Stimulated activated CD8-positive, alpha-beta memory T cell treated with anti-CD3 and anti-CD28 coated beads, Interleukin-15, amount 100 ng/mL, for 24 hours (primary cell): ENCODE data around the gene STAT5A.
A peak's percentile ranks its signal among the peaks of the same experiment; 100 is the strongest.
"Not testable (repeated sequence)": the region's sequence is repeated elsewhere in the genome, so short reads cannot be mapped to it uniquely, and the experiment has no call there.

Experiments
- DNase-seq: peaks from one replicate; pipeline ENCODE4 v3.0.0-alpha.2; 2020; ENCODE audit warnings: low read depth

The STAT5A gene

DNA sequence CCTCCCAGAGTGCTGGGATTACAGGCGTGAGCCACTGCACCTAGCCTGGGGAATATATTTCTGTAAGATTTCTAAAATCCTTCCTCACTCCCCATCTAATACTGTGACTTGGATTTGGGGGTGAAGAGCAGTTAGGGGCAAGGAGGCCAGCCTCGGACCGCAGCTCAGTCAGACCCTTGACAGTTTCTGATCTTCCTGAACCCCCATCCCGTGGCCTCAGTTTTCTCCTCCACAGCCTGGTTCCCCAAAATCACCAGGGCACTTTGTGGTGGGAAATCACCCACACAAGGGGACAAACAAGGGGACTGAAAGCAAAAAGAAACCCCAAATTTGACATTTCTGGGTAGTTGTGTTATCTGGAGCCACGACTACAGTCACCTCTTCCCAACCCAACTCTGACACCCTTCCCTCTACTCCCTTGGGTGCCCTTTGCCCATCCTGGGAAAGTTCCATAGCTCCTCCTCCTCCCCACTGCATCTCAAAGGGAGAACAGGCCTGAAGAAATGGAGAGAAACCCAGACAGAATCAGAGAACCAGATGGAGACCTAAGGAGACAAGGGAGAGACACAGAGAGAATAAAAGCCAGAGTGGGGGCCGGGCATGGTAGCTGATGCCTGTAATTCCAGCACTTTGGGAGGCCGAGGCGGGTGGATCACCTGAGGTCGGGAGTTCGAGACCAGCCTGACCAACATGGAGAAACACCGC, 2.8 kb upstream of the STAT5A start:
- DNase-seq, result no peak

DNA sequence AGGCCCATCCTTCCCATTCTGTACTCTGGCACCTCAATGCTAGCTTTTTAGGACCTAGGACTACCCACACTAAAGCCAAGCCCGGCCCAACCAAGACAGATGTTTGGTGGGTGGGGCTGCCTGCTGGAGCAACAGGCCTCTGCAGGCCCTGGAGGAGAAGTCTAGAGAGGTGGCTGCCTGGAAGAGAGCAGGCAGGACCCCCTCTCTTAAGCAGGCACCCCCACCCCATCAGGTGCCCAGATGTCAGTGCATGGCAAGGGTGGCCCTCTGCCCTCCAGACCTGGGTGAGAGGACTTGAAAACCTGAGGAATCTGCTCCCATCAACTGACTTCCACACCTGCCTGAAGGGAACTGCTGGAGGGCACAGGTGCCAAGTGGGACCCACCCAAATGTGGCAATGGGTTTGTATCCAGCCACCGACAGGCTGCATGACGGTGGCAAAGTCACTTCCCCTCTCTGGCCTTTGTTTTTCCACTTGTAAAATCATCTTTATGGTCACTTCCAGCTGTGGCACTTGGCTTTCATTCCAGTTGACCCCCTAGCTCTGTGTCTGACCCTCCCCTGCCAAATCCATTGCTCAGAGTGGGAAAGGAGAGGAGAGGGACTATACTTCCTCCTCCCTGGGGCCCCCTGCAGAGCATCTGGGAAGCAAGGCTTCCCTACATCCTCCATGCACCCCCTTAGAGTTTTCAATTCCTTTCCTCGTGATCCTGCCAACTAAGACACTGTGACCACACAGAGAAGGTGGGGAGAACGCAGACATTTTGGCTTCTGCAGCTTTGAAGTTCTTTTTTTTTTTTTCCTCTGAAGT, 1.7 kb upstream of the STAT5A start:
- DNase-seq, result no peak

DNA sequence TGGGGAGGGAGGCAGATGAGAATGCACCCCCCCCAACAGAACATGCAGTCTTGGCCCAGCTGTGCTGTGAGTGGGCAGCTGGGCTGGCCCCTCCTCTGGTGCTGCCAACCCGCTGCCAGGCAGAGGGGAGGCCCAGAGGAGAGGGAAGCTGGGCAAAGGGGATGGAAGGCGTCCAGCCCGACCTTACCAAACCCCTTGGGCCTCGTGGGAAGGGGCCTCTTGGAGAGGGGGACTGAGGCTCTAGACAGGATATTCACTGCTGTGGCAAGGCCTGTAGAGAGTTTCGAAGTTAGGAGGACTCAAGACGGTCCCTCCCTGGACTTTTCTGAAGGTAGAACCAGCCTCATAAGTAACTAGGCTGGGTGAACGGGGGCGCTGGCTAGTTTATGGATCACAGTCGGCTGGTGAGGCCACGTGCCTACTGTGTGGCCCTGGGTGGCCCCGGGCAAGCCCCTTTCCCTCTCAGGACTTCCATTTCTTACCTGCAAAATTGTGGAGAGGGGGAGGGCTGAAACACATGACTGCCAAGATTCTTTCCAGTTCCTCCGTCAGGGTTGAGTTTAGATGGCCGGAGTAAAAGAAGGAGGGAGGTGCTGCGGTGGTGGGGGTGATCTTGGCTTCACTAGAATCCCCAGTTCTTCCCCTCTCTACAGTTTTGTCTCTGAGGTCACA, 857 bp upstream of the STAT5A start:
- DNase-seq, result no peak

DNA sequence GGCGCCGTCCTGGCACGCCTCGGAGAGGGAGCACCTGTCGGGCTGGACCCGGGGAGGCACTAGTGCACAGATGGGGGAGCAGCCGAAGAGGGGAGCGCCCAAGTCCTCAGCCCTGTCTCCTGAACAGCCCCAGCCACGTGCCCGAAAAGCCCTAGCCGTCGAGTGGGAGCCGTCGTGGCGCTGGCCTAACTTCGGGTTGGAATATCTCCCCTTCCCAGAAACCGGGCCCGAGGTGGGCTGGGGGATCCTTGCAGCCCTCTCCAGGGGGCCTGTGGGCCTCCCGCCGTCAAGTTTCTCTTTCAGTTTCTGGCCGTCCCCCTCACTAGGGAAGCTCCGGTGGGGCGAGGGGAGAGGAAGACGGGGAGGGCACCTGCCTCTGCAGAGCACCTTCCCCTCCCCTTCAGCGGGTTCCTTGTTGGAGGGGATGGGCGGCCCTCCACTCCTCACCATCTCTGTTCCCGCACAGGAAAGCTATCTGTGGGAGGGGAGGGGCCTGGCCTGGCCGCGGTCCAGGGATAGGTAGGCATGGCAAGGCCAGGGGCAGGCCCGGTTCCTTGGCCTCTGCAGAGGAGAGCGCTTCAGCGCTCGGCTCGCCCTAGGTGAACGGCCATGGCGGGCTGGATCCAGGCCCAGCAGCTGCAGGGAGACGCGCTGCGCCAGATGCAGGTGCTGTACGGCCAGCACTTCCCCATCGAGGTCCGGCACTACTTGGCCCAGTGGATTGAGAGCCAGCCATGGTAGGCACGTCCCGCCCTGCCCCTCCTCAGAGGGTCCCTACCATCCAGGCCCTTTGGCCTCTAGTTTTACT, 709 bp downstream of the STAT5A start:
- peak; percentile 33 for DNase-seq

DNA sequence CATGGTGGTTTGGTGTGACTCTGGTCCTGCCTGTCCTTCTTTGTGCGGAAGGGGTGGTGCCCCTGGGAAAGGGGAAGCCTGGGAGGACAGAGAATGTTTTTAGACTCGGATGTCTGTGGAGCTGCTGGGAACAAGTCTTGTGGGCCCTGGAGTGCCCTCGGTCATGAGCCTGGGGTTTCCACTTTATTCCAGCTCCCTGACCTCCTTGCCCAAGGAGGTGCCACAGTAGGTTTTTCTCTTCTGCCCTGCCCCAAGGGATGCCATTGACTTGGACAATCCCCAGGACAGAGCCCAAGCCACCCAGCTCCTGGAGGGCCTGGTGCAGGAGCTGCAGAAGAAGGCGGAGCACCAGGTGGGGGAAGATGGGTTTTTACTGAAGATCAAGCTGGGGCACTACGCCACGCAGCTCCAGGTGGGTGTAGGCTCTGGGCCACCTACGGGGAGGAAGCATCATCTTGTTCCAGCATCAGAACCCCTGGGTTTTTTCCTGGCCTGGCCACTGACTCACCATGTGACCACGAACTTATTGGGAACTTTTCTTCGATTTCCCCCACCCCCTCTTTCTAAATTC, 1.4 kb downstream of the STAT5A start:
- DNase-seq, result peak; percentile 19

DNA sequence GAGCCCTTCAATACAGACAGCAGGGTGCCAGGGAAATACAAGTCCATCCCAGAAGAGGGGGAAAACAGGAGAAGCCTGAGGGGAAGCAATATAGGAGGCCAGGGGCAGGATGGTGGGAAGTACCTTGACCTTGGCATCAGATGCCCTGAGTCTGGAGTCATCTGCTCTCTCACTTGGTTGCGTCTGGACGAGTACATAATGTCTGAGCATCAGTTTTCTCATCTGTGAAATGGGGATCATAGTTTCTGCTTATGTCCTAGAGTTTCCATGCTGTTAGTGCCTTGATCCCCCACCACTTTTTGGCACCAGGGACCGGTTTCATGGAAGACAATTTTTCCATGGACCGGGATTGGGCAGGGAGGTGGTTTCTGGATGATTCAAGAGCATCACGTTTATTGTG, 2.3 kb downstream of the STAT5A start:
- no peak for DNase-seq

DNA sequence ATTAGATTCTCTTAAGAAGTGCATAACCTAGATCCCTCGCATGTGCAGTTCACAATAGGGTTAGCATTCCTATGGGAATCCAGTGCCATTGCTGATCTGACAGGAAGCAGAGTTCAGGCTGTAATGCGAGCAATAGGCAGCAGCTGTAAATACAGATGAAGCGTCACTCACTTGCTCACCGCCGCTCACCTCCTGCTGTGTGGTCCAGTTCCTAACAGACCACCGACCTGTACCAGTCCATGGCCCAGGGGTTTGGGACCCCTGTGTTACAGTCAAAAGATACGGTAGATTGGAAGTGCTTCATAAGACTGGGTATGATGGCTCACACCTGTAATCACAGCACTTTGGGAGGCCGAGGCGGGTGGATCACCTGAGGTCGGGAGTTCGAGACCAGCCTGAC, 2.8 kb downstream of the STAT5A start:
- DNase-seq, result no peak

DNA sequence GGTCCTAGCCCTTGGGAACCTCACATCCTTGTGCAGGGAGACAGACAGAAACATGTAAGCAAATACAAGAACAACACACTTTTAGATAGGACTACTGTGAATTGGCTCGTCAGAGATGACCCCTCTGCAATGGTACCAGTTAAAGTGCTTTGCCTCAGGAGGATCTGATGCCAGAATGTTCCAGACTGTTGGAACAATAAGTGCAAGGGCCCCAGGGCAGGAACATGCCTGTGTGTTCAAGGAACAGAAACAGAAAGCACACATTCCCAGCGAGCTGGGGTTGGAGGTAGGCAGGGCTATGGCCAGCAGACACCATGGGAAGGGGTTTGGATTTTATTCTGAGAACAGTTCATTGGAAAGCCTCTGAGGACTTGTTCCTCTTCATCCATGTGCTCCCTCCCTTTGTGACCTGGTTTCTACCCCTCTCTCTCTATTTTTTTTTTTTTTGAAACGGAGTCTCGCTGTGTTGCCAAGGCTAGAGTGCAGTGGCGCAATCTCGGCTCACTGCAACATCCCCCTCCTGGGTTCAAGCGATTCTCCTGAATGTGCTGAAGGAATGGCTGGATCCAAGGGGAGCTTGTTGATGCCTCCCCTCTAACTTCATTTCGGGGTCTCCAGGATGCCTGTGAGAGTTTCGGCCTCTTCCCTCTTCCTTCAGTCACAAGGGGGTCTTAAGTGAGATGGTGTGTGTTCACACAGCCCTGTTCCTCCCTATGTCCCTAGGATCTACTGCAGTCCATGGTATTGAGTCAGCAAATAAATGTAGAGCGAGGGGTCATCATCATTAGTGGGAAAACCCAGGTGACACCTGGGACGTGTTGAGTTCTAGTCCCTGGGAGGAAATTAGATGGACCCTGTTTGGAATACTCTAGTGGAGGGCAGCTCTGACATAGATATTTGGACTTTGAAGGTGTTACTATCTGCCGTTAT, 6.4 kb downstream of the STAT5A start:
- DNase-seq, result no peak

DNA sequence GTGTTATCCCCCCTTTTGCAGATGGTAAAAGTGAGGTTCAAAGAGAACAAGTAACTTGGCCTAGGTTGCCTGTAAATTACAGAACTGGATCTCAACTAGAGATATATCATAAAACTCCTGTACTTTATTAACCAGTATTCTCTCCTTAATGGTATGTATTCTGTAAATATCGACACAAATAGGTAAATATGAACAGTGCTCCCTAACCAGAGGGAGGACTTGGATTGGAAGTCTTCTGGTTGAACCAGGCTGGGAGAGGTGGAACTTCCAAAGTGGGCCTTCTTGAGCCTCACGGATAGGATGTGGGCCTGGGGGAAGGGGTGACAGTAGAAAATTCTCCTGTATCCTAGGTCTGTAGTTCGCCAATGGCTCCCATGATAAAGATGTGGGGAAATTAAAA, 7.7 kb downstream of the STAT5A start:
- DNase-seq, result no peak

DNA sequence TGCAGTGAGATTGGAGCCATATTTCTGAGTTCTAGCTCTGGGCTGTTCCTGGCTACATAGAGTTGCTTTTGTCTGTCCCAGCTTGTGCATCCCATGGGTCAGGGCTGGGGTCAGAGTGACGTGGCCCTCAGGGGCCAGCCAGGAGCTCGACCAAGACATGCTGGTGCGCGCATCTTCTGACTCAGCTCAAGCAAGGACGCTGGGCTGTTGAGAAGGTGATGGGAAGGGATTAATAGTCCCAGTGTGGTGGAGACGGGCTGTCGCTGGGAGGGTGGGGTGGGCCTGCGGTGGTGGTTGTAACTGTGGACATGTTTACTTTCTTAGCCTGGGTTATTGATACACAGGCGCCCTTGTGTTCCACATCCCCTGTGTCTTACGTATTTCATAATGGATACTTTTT, 9.5 kb downstream of the STAT5A start:
- not testable (repeated sequence) for DNase-seq

DNA sequence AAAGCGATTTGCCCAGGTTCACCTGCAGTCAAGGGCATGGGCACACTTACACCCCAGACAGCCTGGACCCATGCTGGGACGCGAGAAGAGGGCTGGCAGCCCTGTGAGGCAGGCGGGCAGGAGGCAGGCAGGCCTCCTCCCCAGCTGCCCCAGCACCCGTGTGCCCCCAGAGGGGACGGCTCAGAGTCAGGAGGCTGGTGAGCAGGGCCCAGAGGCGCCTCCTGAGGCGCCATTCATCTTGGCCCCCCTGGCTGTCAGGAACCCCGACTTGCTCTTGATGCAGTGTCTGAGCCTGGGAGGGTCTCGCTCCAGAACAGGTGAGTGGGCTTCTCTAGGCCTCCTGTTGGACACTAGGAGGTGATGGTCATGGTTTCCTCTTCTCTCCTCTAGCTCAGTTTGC, 11.1 kb downstream of the STAT5A start:
- DNase-seq, result not testable (repeated sequence)

DNA sequence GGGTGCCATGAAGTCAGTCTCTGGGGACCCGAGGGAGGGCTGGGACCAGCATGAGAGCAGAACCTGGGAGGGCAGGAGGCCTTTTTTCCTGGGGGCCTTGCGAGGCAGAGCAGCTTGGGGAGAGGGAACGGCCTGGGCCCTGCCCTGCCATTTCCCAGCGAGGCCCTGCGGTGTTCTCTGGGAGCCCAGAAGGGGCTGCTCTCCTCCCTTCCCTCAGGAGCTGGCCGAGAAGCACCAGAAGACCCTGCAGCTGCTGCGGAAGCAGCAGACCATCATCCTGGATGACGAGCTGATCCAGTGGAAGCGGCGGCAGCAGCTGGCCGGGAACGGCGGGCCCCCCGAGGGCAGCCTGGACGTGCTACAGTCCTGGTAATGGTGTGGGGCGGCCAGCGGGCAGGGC, 11.6 kb downstream of the STAT5A start:
- DNase-seq, result not testable (repeated sequence)

DNA sequence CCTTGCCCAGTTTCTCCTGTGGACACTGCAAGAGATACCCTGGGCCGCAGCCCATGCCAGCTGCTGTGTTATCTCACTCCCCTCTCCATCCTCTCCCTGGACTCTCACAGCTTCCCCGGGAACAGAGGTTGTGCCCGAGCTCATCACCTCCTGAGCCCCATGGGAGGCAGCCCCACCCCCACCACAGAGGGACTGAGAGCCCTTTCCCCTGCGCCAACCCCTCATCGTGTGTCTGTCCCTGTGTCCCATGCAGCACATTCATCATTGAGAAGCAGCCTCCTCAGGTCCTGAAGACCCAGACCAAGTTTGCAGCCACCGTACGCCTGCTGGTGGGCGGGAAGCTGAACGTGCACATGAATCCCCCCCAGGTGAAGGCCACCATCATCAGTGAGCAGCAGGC, 12.7 kb downstream of the STAT5A start:
- no peak for DNase-seq

DNA sequence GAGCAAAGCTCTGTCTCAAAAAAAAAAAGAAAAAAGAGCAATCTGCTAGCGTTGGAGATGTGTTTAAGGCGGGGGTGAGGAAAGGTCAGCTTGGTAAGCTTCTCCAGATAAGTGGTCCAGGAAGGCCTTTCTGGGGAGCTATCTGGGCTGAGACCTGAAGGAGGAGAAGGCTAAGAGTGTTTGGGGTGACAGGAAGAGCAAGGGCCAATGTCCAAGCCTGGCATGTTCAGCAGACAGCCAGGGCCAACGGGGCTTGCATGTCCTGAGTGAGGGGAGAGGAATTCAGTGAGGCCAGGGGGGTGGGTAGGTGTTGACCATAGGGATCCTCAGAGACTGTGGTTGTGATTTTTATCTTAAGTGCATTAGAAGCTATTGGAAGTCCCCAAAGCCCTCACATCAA, 15.4 kb downstream of the STAT5A start:
- no peak for DNase-seq

DNA sequence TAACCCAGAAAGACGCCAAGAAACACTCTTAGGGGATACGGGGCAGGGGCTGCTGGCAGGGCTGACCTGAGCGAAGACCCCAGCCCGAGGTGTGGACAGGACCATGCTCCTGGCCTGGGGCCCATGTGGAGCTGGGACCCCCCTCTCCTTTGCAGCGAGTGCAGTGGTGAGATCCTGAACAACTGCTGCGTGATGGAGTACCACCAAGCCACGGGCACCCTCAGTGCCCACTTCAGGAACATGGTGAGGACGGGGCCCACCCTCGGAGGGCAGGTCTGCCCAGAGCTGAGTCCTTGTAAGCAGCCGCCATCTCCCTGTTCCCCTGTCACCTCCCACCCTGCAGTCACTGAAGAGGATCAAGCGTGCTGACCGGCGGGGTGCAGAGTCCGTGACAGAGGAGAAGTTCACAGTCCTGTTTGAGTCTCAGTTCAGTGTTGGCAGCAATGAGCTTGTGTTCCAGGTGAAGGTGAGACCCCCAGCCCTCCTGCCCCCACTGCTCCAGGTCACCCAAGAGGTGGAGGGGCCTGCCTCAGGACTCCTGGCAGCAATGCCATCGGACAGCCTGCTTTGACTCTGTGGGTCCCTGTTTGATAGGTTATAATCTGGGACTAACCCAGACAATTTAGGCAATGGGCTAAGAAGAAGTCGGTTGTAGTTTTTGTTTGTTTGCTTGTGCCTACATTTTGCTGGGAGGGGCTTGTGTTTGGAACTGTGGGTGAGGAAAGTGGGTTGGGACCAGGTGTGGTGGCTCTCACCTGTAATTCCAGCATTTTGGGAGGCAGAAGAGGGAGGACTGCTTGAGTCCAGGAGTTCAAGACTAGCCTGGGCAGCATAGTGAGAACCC, 16.1 kb downstream of the STAT5A start:
- no peak for DNase-seq

DNA sequence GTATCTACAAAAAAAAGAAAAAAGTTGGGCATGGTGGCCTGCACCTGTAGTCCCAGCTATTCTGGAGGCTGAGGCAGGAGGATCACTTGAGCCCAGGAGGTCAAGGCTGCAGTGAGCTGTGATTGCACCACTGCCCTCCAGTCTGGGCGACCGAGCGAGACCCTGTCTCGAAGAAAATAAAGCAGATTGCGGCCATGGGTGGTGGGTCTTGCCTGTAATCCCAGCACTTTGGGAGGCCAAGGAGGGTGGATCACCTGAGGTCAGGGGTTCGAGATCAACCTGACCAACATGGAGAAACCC, 16.7 kb downstream of the STAT5A start:
- DNase-seq, result not testable (repeated sequence)

DNA sequence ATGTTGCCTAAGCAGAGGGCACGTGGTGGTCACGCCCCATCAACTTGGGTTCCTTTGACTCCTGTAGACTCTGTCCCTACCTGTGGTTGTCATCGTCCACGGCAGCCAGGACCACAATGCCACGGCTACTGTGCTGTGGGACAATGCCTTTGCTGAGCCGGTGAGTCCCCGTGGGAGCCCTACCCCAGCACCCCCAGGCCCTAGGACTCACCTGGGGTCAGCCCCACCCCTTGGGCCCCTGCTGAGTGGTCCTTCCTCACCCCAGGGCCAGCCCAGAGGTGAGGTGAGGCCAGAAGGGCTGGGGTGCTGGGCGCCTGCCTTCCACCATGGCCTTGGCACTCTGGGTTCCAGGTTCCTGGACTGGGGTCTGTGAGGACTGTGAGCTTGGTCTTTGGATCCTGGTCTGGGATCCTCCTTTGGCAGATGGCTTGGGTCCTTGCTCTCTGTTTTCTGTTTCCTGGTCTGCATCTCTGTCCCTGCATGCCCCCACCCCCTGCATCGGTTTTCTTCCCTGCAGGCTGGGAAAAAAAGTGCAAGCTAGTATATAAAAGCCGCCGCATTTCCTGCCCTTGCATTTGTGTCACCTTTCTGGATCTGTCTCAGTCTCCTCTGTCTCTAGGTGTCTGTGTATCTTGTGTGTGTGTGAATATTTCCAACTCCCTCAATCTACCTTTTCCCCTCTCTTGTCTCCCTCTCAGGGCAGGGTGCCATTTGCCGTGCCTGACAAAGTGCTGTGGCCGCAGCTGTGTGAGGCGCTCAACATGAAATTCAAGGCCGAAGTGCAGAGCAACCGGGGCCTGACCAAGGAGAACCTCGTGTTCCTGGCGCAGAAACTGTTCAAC, 17.5 kb downstream of the STAT5A start:
- no peak for DNase-seq

DNA sequence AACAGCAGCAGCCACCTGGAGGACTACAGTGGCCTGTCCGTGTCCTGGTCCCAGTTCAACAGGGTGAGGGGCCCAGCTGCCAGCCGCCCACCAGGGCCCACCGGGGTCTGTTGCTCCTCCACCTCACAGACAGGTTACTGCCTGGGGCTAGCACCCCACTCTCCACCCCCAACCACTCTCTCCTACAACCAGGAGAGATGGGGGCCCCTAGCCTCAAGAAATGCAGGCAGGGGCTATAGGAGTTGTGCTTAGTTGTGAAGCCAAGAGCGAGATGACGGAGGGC, 18.0 kb downstream of the STAT5A start:
- no peak for DNase-seq

DNA sequence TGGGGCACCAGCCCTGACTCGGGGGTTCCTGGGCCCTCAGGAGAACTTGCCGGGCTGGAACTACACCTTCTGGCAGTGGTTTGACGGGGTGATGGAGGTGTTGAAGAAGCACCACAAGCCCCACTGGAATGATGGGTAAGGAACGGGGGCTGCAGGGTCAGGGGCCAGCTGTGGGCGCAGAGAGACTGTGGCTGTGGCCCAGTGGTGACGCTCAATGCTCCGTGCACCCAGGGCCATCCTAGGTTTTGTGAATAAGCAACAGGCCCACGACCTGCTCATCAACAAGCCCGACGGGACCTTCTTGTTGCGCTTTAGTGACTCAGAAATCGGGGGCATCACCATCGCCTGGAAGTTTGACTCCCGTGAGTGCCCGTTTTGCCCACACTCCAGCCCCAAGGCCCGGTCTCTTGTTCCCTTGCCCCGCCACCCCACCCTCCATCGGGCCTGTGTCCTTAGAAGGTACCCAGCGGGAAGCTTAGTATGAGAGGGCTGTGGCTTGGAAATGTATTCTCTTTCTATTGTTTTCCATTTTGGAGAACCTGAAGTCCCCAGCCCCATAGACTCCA, 19.1 kb downstream of the STAT5A start:
- DNase-seq, result no peak
